ENCODE data around the gene CFAP97. TPM values are rescaled to one million over a fixed set of nuclear protein-coding genes. Genes with fewer than 3 reads are reported as not detected.
A peak's percentile ranks its signal among the peaks of the same experiment; 100 is the strongest.

The CFAP97 gene
- total and polyA plus RNA-seq, 9 of the 15 experiments (the other 6 are each of a cell fraction or from before 2014, with no cell fraction given) = 17.3 to 57.8 (median 44.4) TPM

GRCh38 chr4:185201977-185202962, 1.5 kb downstream of the CFAP97 start:
- Histone ChIP-seq H4K20me1 (replicated peaks; ENCODE audit: control insufficient read depth, insufficient read depth, low read length) (no peaks in the 10 kb centered on the region), H3K9ac (ENCODE audit: insufficient read depth in 1 of 2, low read depth in 2 of 2, low read length in 2 of 2) (peak overlapping the region; percentile 88 to 93), H3K27ac (ENCODE audit: extremely low read depth, low read depth, low read length) (peak overlapping the region; percentile 93), H3K4me3 (peak overlapping the region; percentile 70), H3K36me3 (ENCODE audit: control insufficient read depth, insufficient read depth, low read length) (peaks cover 17% of the 10 kb centered on the region; the same call in 2 of the 3 replicates), H3K4me1 (replicated peaks in 1 of 2; ENCODE audit: control insufficient read depth in 2 of 2, insufficient read depth in 2 of 2, low read length in 2 of 2) (peaks cover 20% of the 10 kb centered on the region in 2 experiments), H3K9me3 (replicated peaks; ENCODE audit: control insufficient read depth, insufficient read depth, low read depth, low read length) (no peaks in the 10 kb centered on the region), H3K4me2 (ENCODE audit: insufficient read depth, low read length) (peak overlapping the region; percentile 87), H3K9me1 (ENCODE audit: control insufficient read depth, insufficient read depth, low read length) (no peaks in the 10 kb centered on the region), H3K79me2 (ENCODE audit: control insufficient read depth, insufficient read depth, low read length) (peaks cover 64% of the 10 kb centered on the region), H2AFZ (ENCODE audit: low read depth, low read length) (0 out of 2 replicates have a peak overlapping the region, but pooled peaks have one; percentile 34), H3K27me3 (ENCODE audit: control insufficient read depth in 2 of 2, insufficient read depth in 2 of 2, low read length in 2 of 2) (no peaks in the 10 kb centered on the region)
- ChIA-PET POLR2A (interaction anchor here (0.5 to 1.6 kb wide), 4 partner anchors 11 to 419 kb away, joined by 3 to 9 read pairs (median 4); no protein-coding TSS in a partner anchor), CTCF (ENCODE audit: low intra/inter-chr PET ratio) (no interaction called here)
- in situ Hi-C loops (cut with MboI) = loop anchor here (10.0 kb wide), 1 partner anchor 193 kb away; the partner anchor contains the start of genes ANKRD37 and LRP2BP
- no TSS peak for BruUV-seq (replicated peaks)
- DNase-seq (ENCODE audit: extremely low read depth in 1 of 4, low spot score in 3 of 4) (peak; percentile 54 to 86 (median 64)), FAIRE-seq (peak; percentile 87), ATAC-seq (peak; percentile 80)
- 5% methylated on average over 16 of the region's 16 CpGs for WGBS (ENCODE audit: insufficient coverage, low coverage, missing lambda C conversion rate)
- intact Hi-C loops (cut with micrococcal nuclease) = loop anchor here (2.0 to 5.0 kb wide), 3 partner anchors 95 to 250 kb away; partner anchors contain the start of gene LRP2BP
- TF ChIP-seq GABPB2 (CRISPR knock-in tag; conservative IDR thresholded peaks at IDR 0.05) (no peak), ZNF384 (IDR thresholded peaks at IDR 0.05; ENCODE audit: low read depth, low read length) (peak; percentile 64), SPI1 (IDR thresholded peaks at IDR 0.05; ENCODE audit: borderline replicate concordance, low read depth, low read length) (peak; percentile 76), XRCC5 (IDR thresholded peaks at IDR 0.05; ENCODE audit: low read depth, low read length) (no peak), HMBOX1 (IDR thresholded peaks at IDR 0.05) (no peak), AFF1 (IDR thresholded peaks at IDR 0.05; ENCODE audit: low read depth in 1 of 2, partially characterized antibody in 2 of 2) (no peak), CGGBP1 (CRISPR knock-in tag; IDR thresholded peaks at IDR 0.05) (no peak), PHF20 (IDR thresholded peaks at IDR 0.05; ENCODE audit: partially characterized antibody) (no peak), ZNF274 (IDR thresholded peaks at IDR 0.05; ENCODE audit: borderline replicate concordance, low read depth, low read length) (no peak), YY1 (IDR thresholded peaks at IDR 0.05; ENCODE audit: borderline replicate concordance in 1 of 3, control insufficient read depth in 1 of 3, extremely low read depth in 1 of 3, insufficient read depth in 3 of 3, insufficient read length in 1 of 3, insufficient replicate concordance in 2 of 3, low read depth in 1 of 3, low read length in 2 of 3) (peak in 1 of 3 experiments; percentile 60), CHD1 (IDR thresholded peaks at IDR 0.05; ENCODE audit: low read length) (no peak), STAT5A (IDR thresholded peaks at IDR 0.05; ENCODE audit: borderline replicate concordance, low read length) (peak; percentile 10; the same call in 1 of the 2 replicates), TAF1 (IDR thresholded peaks at IDR 0.05; ENCODE audit: control insufficient read depth, extremely low read depth, insufficient read depth, low read length, severe bottlenecking) (no peak)
